OCI-LY3 (cell line): ENCODE measurements around the gene ABHD17B.
"Not testable (repeated sequence)": the region's sequence is repeated elsewhere in the genome, so short reads cannot be mapped to it uniquely, and the experiment has no call there.

Source experiments
- H2AFZ ChIP-seq: fragments of 200-600, 300-600 bp; shearing (Covaris generic); 2 replicates; pipeline ENCODE4 v1.6.0; 2014; ENCODE audit warnings: antibody characterized with exemption, low read depth, low read length
- H3K27ac ChIP-seq: fragments of 200-600, 300-600 bp; sonication (generic); 2 replicates; pipeline ENCODE4 v1.5.1; 2014; ENCODE audit warnings: mild to moderate bottlenecking, low read length, moderate library complexity, mixed read lengths
- H3K27me3 ChIP-seq: fragments of 200-600, 300-600 bp; sonication (generic); 2 replicates; pipeline ENCODE4 v1.6.1; 2014; ENCODE audit warnings: low read depth, low read length, mixed read lengths
- H3K36me3 ChIP-seq: fragments of 200-600, 300-600 bp; sonication (generic); replicated peaks from 2 replicates; pipeline ENCODE3; 2014; ENCODE audit warnings: low read depth, low read length, mixed read lengths
- H3K4me1 ChIP-seq: fragments of 300-600, 200-600 bp; sonication (generic); 2 replicates; pipeline ENCODE4 v1.6.1; 2014; ENCODE audit warnings: low read length, mixed read lengths
- H3K4me2 ChIP-seq: fragments of 200-600, 300-600 bp; sonication (generic); 2 replicates; pipeline ENCODE4 v1.6.1; 2014; ENCODE audit warnings: low read length, mixed read lengths
- H3K4me3 ChIP-seq: fragments of 300-600, 200-600 bp; sonication (generic); 2 replicates; pipeline ENCODE4 v1.5.1; 2014; ENCODE audit warnings: antibody characterized with exemption, mild to moderate bottlenecking, low read length, moderate library complexity
- H3K79me2 ChIP-seq: fragments of 300-600, 200-600 bp; shearing (Covaris generic); 2 replicates; pipeline ENCODE4 v1.6.1; 2014; ENCODE audit warnings: mild to moderate bottlenecking, low read length, mixed read lengths
- H3K9ac ChIP-seq: fragments of 300-600, 200-600 bp; shearing (Covaris generic); 2 replicates; pipeline ENCODE4 v1.6.0; 2014; ENCODE audit warnings: mild to moderate bottlenecking, low read length, moderate library complexity
- H3K9me3 ChIP-seq: fragments of 200-600, 300-600 bp; shearing (Covaris generic); 2 replicates; pipeline ENCODE4 v1.6.1; 2014; ENCODE audit warnings: low read length, mixed read lengths; ENCODE audit not compliant: insufficient read depth
- H4K20me1 ChIP-seq: fragments of 200-600, 300-600 bp; sonication (generic); 2 replicates; pipeline ENCODE4 v1.6.1; 2016; ENCODE audit warnings: low read length, mixed read lengths; ENCODE audit not compliant: insufficient read depth
- CTCF ChIP-seq: fragments of 200-600, 300-600 bp; sonication (generic); IDR thresholded peaks from 2 replicates; pipeline ENCODE4 v1.5.1; 2014; ENCODE audit warnings: antibody characterized with exemption, low read length, low read depth
- EZH2phosphoT487 ChIP-seq: fragments of 200-600 bp; shearing (Covaris generic); IDR thresholded peaks from 2 replicates; pipeline ENCODE4 v1.6.1; 2018; ENCODE audit warnings: antibody characterized with exemption, mixed run types, low read depth

The ABHD17B gene

GRCh38 chr9:71911061-71911907, at the start of gene ABHD17B, which contains the start of gene C9orf85:
ABHD17B (minus strand) TSS chr9:71911193; CDS start chr9:71875080, 36,113 bp downstream.
C9orf85 (plus strand) TSS chr9:71911639; CDS start chr9:71911735, 96 bp downstream.
- Histone ChIP-seq H3K4me1 (peaks cover 30% of the 10 kb centered on the region), H4K20me1 (peaks cover 31% of the 10 kb centered on the region), H3K27ac (peak within 1 kb of the TSS; percentile 70), H3K27me3 (no peaks in the 10 kb centered on the region), H3K79me2 (peaks cover 90% of the 10 kb centered on the region), H3K36me3 (no peaks in the 10 kb centered on the region), H3K4me3 (peak within 1 kb of the TSS; percentile 95), H3K9me3 (no peaks in the 10 kb centered on the region), H2AFZ (peak within 1 kb of the TSS; percentile 83; the same call in 1 of the 2 replicates), H3K4me2 (peak within 1 kb of the TSS; percentile 95), H3K9ac (peak within 1 kb of the TSS; percentile 80)
- TF ChIP-seq EZH2phosphoT487 (no peak), CTCF (no peak)

GRCh38 chr9:71955300-71955915, 44.4 kb upstream of the ABHD17B start:
- Histone ChIP-seq H3K27me3 (no peaks in the 10 kb centered on the region), H3K79me2 (no peaks in the 10 kb centered on the region), H3K4me1 (peaks cover 6% of the 10 kb centered on the region; the same call in 1 of the 2 replicates), H3K27ac (no peak overlapping the region), H3K9ac (no peak overlapping the region), H3K36me3 (no peaks in the 10 kb centered on the region), H3K9me3 (no peaks in the 10 kb centered on the region), H4K20me1 (no peaks in the 10 kb centered on the region), H2AFZ (no peak overlapping the region), H3K4me3 (no peak overlapping the region), H3K4me2 (no peak overlapping the region)
- TF ChIP-seq EZH2phosphoT487: no peak
- TF ChIP-seq CTCF: no peak

GRCh38 chr9:71954652-71955051, 43.7 kb upstream of the ABHD17B start:
- H3K9ac ChIP-seq, H3K27me3 ChIP-seq, H3K4me2 ChIP-seq, H3K79me2 ChIP-seq, H3K4me3 ChIP-seq, H4K20me1 ChIP-seq, H3K27ac ChIP-seq, H3K9me3 ChIP-seq, H3K36me3 ChIP-seq, H3K4me1 ChIP-seq, H2AFZ ChIP-seq: not testable (repeated sequence)

GRCh38 chr9:71944754-71945375, 33.9 kb upstream of the ABHD17B start:
- Histone ChIP-seq H3K4me3 (no peak overlapping the region), H4K20me1 (no peaks in the 10 kb centered on the region), H3K9ac (no peak overlapping the region), H3K4me2 (no peak overlapping the region), H3K79me2 (no peaks in the 10 kb centered on the region), H3K9me3 (no peaks in the 10 kb centered on the region), H3K4me1 (no peaks in the 10 kb centered on the region), H3K27ac (no peak overlapping the region), H3K27me3 (no peaks in the 10 kb centered on the region), H2AFZ (no peak overlapping the region), H3K36me3 (no peaks in the 10 kb centered on the region)
- TF ChIP-seq EZH2phosphoT487: no peak
